OCI-LY7 (cell line): ENCODE data around the gene CXCL13. TPM values are rescaled to one million over a fixed set of nuclear protein-coding genes. Genes with fewer than 3 reads are reported as not detected.
"Not testable (repeated sequence)": the region's sequence is repeated elsewhere in the genome, so short reads cannot be mapped to it uniquely, and the experiment has no call there.

Experiments used
- BruUV-seq: library from RNA; stranded (reverse); fragments of 400-500 nt; replicated peaks from 2 replicates; lab custom pipeline; 2021; lab: Mats Ljungman, UMichigan
- CTCF ChIA-PET: fragments of 300-600 bp; sonication (Branson Sonifier 250); formaldehyde crosslinking; loops from one replicate; lab custom pipeline; 2022; ENCODE audit warnings: antibody characterized with exemption; ENCODE audit not compliant: unreplicated experiment; lab: Charles Lee
- POLR2A ChIA-PET: fragments of 300-600 bp; sonication (Branson Sonifier 250); formaldehyde crosslinking; loops from one replicate; lab custom pipeline; 2022; ENCODE audit warnings: antibody characterized with exemption; lab: Charles Lee
- DNase-seq: peaks from one replicate; pipeline ENCODE4 v3.0.0-alpha.2; 2015; ENCODE audit warnings: low spot score
- H2AFZ ChIP-seq: fragments of 200-600 bp; sonication (generic), shearing (Covaris generic); 2 replicates; pipeline ENCODE4 v1.6.1; 2014; ENCODE audit warnings: mild to moderate bottlenecking, antibody characterized with exemption, low read length, moderate library complexity
- H3K27ac ChIP-seq: fragments of 200-600 bp; sonication (generic); 2 replicates; pipeline ENCODE4 v1.5.1; 2014; ENCODE audit warnings: mixed run types, low read depth, mild to moderate bottlenecking, moderate library complexity, low read length, inconsistent platforms; ENCODE audit not compliant: poor library complexity, severe bottlenecking
- H3K36me3 ChIP-seq: fragments of 200-600 bp; sonication (generic); 2 replicates; pipeline ENCODE4 v1.6.1; 2014; ENCODE audit warnings: mild to moderate bottlenecking, antibody characterized with exemption, low read length, moderate library complexity, mixed read lengths; ENCODE audit not compliant: insufficient read depth
- H3K4me1 ChIP-seq: fragments of 200-600 bp; sonication (generic); 2 replicates; pipeline ENCODE4 v1.5.1; 2014; ENCODE audit warnings: mild to moderate bottlenecking, low read length; ENCODE audit not compliant: insufficient read depth, poor library complexity, severe bottlenecking
- H3K4me2 ChIP-seq: fragments of 200-600 bp; sonication (generic); 2 replicates; pipeline ENCODE4 v1.6.1; 2014; ENCODE audit warnings: mild to moderate bottlenecking, low read length
- H3K4me3 ChIP-seq: fragments of 200-600 bp; sonication (generic); 2 replicates; pipeline ENCODE4 v1.5.1; 2014; ENCODE audit warnings: mild to moderate bottlenecking, low read depth, low read length; ENCODE audit not compliant: poor library complexity, severe bottlenecking
- H3K79me2 ChIP-seq: fragments of 200-600 bp; sonication (generic); 2 replicates; pipeline ENCODE4 v1.6.1; 2016; ENCODE audit warnings: low read depth, mild to moderate bottlenecking, low read length, moderate library complexity, mixed read lengths; ENCODE audit not compliant: insufficient read depth
- H3K9me2 ChIP-seq: fragments of 200-600 bp; sonication (generic); 2 replicates; pipeline ENCODE4 v1.6.1; 2016; ENCODE audit warnings: mild to moderate bottlenecking, low read length, mixed read lengths; ENCODE audit not compliant: insufficient read depth
- H3K9me3 ChIP-seq: fragments of 200-600 bp; sonication (generic); 2 replicates; pipeline ENCODE4 v1.6.1; 2014; ENCODE audit warnings: mild to moderate bottlenecking, mixed run types, low read length, mixed read lengths
- H4K20me1 ChIP-seq: fragments of 200-600 bp; sonication (generic); 2 replicates; pipeline ENCODE4 v1.6.1; 2014; ENCODE audit warnings: mild to moderate bottlenecking, antibody characterized with exemption, low read length, moderate library complexity, mixed read lengths; ENCODE audit not compliant: insufficient read depth
- EZH2phosphoT487 ChIP-seq: fragments of 200-600 bp; sonication (generic); IDR thresholded peaks from 2 replicates; pipeline ENCODE4 v1.6.1; 2018; ENCODE audit warnings: low read depth, borderline replicate concordance, mild to moderate bottlenecking, mixed run types, antibody characterized with exemption, low read length, moderate library complexity, mixed read lengths
- intact Hi-C: fragments of 100-400 bp; cut with micrococcal nuclease; formaldehyde crosslinking; loops from one replicate; pipeline ENCODE4 v1.10.0; 2022; ENCODE audit not compliant: unreplicated experiment
- total RNA-seq, 2 experiments: library from RNA; depleted of rRNA in 1 of 2; stranded (reverse); fragments of >200 nt in 1 of 2; shearing (Covaris generic) in 1 of 2; gene quantifications; 2 replicates each; pipeline ENCODE4 v1.2.3, GENCODE V29; 2014 to 2022
- TF ChIP-seq, protein P1 (sequence below): fragments of 200-600 bp; sonication (generic); conservative IDR thresholded peaks from 2 replicates; pipeline ENCODE4 v1.5.1; 2014; ENCODE audit warnings: mild to moderate bottlenecking, antibody characterized with exemption, low read length, moderate library complexity, mixed read lengths

CXCL13 gene
- total RNA-seq, 2 experiments from 2014 or later: not detected

DNA sequence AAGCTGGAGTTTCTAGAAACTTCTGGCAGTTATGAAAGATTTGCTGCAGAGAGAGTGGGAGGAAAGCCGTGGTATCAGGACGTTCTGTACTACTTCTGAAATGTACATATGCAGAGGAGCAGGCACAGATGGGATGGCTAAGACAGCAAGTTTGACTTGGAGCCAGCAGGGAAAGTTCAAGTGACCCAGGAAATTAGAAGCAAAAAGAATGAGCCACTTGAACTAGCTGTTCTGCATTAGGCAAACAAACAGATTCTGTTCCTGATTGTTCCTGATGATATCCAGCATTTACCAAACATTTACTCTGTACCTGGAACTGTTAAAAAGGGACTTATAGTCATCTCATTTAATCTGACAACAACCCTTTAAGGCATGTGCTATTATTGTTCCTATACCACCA lies 41.4 kb upstream of the CXCL13 start:
- Histone ChIP-seq H3K4me2 (no peak overlapping the region), H4K20me1 (no peaks in the 10 kb centered on the region), H3K79me2 (no peaks in the 10 kb centered on the region), H3K9me3 (no peaks in the 10 kb centered on the region), H3K27ac (no peak overlapping the region), H2AFZ (no peak overlapping the region), H3K4me3 (no peak overlapping the region), H3K4me1 (no peaks in the 10 kb centered on the region), H3K9me2 (no peaks in the 10 kb centered on the region), H3K36me3 (no peaks in the 10 kb centered on the region)
- CTCF ChIA-PET: interaction anchor here (0.5 kb wide), 1 partner anchor 1210 kb away, joined by 3 read pairs; no protein-coding TSS in a partner anchor
- no TSS peak for BruUV-seq
- DNase-seq: no peak
- intact Hi-C loops: no loop called here
- POLR2A ChIA-PET: no interaction called here
- no peak for TF ChIP-seq EZH2phosphoT487
- TF ChIP-seq, protein P1, sequence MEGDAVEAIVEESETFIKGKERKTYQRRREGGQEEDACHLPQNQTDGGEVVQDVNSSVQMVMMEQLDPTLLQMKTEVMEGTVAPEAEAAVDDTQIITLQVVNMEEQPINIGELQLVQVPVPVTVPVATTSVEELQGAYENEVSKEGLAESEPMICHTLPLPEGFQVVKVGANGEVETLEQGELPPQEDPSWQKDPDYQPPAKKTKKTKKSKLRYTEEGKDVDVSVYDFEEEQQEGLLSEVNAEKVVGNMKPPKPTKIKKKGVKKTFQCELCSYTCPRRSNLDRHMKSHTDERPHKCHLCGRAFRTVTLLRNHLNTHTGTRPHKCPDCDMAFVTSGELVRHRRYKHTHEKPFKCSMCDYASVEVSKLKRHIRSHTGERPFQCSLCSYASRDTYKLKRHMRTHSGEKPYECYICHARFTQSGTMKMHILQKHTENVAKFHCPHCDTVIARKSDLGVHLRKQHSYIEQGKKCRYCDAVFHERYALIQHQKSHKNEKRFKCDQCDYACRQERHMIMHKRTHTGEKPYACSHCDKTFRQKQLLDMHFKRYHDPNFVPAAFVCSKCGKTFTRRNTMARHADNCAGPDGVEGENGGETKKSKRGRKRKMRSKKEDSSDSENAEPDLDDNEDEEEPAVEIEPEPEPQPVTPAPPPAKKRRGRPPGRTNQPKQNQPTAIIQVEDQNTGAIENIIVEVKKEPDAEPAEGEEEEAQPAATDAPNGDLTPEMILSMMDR: no peak

DNA sequence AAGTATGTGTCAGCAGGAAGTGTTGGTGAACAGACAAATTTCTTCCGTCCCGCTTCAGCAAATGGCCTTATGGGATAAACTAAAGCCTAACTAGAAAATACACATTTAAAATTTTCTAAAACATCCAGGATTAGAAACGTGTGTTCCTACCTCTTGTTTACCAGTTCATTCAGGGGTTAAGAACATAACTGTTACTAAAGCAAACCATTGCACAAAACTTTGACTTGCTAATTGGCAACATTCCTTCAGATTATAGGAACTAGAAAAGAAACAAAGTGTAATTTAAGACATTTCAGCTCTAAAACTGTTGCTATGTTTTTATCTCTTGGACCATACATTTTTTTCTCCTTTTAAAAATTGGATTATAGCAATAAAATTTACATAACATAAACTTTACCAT lies 39.5 kb upstream of the CXCL13 start:
- no peak overlapping the region for H2AFZ ChIP-seq
- H3K79me2 ChIP-seq: no peaks in the 10 kb centered on the region
- TF ChIP-seq, protein P1: no peak
- no peaks in the 10 kb centered on the region for H3K4me1 ChIP-seq
- no peaks in the 10 kb centered on the region for H3K9me3 ChIP-seq
- no peaks in the 10 kb centered on the region for H3K36me3 ChIP-seq
- no peaks in the 10 kb centered on the region for H4K20me1 ChIP-seq
- BruUV-seq: no TSS peak
- no peak overlapping the region for H3K4me2 ChIP-seq
- ChIA-PET POLR2A (no interaction called here), CTCF (no interaction called here)
- intact Hi-C loops: no loop called here
- DNase-seq: no peak
- no peak overlapping the region for H3K4me3 ChIP-seq
- H3K27ac ChIP-seq: no peak overlapping the region
- H3K9me2 ChIP-seq: no peaks in the 10 kb centered on the region

DNA sequence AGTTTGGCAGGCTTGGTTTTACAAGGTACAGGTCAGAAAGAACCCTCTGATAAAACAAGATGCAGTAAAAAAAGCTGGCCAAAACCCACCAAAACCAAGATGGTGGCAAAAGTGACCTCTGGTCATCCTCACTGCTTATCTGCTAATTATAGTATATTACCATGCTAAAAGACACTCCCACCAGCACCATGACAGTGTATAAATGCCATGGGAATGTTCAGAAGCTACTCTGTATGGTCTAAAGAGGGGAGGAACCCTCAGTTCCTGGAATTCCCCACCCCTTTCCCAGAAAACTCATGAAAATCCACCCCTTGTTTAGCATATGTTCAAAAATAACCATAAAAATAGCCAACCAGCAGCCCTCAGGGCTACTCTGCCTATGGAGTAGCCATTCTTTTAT lies 38.1 kb upstream of the CXCL13 start:
- no TSS peak for BruUV-seq
- CTCF ChIA-PET: no interaction called here
- Histone ChIP-seq H3K4me3 (no peak overlapping the region), H3K27ac (no peak overlapping the region), H4K20me1 (no peaks in the 10 kb centered on the region), H3K9me3 (no peaks in the 10 kb centered on the region), H3K36me3 (no peaks in the 10 kb centered on the region), H2AFZ (no peak overlapping the region), H3K79me2 (no peaks in the 10 kb centered on the region), H3K9me2 (no peaks in the 10 kb centered on the region), H3K4me1 (no peaks in the 10 kb centered on the region), H3K4me2 (no peak overlapping the region)
- TF ChIP-seq, protein P1: no peak
- TF ChIP-seq EZH2phosphoT487: no peak
- DNase-seq: no peak
- intact Hi-C loops: no loop called here
- POLR2A ChIA-PET: no interaction called here

DNA sequence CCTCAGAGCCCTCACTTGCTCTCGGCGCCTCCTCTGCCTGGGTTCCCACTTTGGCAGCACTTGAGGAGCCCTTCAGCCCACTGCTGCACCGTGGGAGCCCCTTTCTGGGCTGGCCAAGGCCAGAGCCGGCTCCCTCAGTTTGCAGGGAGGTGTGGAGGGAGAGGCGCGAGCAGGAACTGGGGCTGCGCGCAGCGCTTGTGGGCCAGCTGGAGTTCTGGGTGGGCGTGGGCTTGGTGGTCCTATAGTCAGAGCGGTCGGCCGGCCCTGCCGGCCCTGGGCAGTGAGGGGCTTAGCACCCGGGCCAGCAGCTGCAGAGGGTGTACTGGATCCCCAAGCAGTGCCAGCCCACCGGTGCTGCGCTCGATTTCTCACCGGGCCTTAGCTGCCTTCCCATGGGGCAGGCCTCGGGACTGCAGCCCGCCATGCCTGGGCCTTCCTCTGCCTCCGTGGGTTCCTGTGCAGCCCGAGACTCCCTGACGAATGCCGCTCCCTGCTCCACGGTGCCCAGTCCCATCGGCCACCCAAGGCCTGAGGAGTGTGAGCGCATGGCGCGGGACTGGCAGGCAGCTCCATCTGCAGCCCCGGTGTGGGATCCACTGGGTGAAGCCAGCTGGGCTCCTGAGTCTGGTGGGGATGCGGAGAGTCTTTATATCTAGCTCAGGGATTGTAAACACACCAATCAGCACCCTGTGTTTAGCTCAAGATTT lies 35.0 kb upstream of the CXCL13 start:
- H3K4me2 ChIP-seq, H3K36me3 ChIP-seq, H3K4me1 ChIP-seq, H3K79me2 ChIP-seq, H4K20me1 ChIP-seq, H2AFZ ChIP-seq, H3K27ac ChIP-seq, POLR2A ChIA-PET, H3K9me3 ChIP-seq, intact Hi-C loops, BruUV-seq, H3K9me2 ChIP-seq, CTCF ChIA-PET, DNase-seq, H3K4me3 ChIP-seq: not testable (repeated sequence)
